GM21381 (cell line): Measurements from ENCODE around the gene PPP6R2.

Experiments
- ATAC-seq: cut with Tn5 transposase; IDR thresholded peaks from one replicate; pipeline ENCODE4 v1.9.1; 2021; ENCODE audit warnings: mild to moderate bottlenecking, moderate library complexity; ENCODE audit not compliant: unreplicated experiment

PPP6R2 gene

DNA sequence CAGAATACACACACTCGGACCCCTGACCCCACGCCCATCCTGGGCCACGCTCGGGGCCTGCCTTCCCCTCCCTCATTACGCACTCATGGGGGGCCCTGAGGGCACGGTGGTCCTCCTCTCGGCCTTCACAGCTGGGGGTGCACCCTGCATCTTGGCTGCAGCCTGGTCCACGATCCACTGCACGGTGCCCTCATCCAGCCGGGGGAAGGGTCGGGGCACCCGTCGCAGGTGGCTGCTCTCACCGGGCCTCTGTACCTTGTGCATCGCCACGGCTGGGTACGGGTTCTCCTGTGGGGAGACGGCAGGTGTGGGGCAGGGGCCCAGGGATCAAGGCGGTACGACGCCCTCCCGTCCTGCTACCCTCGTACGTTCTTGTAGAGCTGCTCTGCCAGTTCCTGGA lies 121.3 kb downstream of the PPP6R2 start:
- no peak for ATAC-seq

GRCh38 chr22:50465066-50465930 lies 122.2 kb downstream of the PPP6R2 start:
- no peak for ATAC-seq

DNA sequence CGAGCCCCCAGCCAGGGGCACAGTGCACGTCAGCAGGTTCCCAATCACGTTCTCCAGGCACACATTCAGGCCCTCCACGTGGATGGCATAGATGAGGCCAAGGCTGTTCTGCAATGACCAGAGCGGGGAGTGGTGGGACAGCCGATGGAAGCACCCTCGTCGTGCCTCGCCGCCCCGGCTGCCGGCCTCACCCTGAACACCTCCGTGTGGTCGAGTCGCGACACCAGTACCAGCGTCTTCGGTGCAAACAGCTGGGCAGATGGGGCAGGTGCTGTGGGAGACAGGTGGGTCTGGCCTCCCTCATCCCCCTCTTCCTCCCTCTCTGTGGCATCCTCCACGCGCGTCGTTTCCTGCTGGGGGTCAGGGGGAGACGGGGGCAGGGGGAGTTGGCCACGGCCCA lies 124.2 kb downstream of the PPP6R2 start:
- ATAC-seq = no peak

DNA sequence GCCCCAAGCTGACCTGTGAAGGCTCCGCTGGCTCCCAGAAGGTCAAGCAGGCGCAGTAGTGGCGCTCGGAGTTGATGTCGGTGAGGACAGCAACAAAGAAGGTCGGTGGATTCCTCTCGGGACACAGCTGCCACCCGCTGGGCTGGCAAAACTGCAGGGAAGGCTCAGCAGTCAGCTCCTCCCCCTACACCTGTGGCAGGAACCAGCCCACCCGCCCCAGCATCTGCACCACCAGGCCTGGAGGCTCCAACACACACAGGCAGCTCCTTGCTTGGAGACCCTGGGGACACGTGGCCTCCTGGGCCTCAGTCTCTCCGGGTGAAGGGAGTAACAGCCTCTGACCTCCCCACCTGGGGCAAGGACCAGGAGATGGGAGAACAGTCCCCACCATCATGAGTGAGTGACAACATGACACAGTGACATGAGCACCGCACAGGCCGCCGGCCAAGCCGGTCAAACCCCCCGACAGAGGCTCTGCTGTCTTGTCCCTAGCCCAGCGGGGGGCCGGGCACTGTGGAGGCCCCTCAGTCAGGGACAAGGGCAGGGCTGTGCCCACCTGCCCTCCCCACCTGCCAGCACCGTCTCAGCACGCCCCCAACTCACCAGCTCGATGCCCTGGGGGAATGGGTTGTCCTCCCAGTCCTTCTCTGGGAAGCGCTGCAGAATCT lies 124.8 kb downstream of the PPP6R2 start:
- no peak for ATAC-seq

GRCh38 chr22:50468626-50469025 lies 125.5 kb downstream of the PPP6R2 start:
- no peak for ATAC-seq

GRCh38 chr22:50469377-50470305 lies 126.5 kb downstream of the PPP6R2 start:
- ATAC-seq = peak; percentile 54

GRCh38 chr22:50470491-50470890 lies 127.4 kb downstream of the PPP6R2 start:
- ATAC-seq = no peak

DNA sequence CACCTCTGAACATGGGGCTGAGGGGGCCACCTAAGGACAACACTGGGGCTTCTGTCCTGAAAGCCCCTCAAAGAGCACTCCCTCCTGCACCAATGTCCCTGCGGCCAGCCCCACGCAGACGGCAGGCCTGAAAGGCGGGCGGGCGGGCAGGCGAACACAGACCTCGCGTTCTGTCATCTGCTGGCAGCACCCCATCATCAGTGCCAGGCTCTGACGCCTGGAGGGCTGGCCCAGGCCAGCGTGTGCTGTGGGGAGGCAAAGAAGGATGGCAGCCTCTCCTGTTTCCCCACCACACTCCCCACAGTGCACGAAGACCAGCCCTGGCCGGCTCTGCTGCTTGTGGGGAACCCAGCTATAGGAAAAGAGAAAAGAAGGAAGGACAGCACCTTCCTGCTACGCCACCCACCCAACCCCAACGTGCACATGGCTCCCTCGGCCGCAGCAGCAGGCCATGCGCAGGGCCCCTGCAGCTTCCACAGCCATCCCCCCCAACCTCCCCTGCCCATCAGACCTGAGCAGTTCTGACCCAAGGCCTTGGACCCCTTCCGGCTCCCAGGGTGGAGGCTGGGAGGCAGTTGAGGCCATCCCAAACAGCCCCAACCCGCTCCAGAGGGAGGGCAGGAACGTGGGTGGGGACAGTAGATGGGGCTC lies 128.2 kb downstream of the PPP6R2 start:
- no peak for ATAC-seq

DNA sequence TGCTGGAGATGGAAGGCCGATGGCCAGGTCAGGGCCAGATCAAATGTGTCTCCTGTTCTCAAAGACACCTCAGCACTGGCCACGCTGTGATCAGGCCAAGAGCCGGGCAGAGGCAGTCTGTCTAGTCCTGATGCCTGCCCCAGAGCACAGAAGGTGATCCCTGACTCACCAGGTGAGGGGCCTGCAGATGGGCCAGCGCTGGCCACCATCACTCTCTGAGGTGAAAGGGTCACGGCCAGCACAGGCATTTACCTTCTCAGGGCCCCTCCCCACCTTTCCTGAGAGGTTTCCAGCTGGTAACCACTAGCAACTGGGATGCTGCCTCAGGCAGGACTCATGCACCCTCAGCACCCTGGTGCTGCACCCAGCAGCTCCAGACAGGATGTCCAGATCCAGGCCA lies 128.8 kb downstream of the PPP6R2 start:
- no peak for ATAC-seq

- ATAC-seq = no peak
Measured at GRCh38 chr22:50473088-50473487, 130.0 kb downstream of the PPP6R2 start.

GRCh38 chr22:50473855-50474671 lies 130.9 kb downstream of the PPP6R2 start:
- no peak for ATAC-seq

- peak; percentile 67 for ATAC-seq
Measured at GRCh38 chr22:50474710-50475651, 131.9 kb downstream of the PPP6R2 start, which contains the start of gene SBF1. Gene SBF1, minus strand, starts transcription at chr22:50475035. Its CDS starts 195 bp downstream, at chr22:50474840.

GRCh38 chr22:50475652-50476002 lies 132.5 kb downstream of the PPP6R2 start:
- no peak for ATAC-seq

DNA sequence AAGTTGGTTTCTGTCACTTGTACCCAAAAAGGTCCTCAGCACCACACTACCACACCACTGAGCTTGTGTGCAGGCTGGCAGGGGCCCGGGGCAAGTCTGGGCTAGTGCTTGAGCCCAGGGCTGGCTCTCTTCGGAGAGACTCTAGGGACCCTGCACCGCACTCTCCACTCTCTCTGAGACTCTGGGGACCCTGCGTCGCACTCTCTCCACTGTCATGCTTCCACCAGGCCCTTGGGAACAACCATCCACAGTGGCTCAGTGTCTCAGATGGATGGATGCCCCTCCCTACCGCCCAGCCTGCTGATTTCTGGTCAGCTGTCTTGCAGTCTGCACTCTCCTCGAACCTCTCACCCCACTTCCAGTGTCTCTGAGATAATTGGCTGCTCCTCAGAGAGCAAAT lies 133.7 kb downstream of the PPP6R2 start:
- no peak for ATAC-seq

GRCh38 chr22:50477923-50478322 lies 134.8 kb downstream of the PPP6R2 start:
- no peak for ATAC-seq

DNA sequence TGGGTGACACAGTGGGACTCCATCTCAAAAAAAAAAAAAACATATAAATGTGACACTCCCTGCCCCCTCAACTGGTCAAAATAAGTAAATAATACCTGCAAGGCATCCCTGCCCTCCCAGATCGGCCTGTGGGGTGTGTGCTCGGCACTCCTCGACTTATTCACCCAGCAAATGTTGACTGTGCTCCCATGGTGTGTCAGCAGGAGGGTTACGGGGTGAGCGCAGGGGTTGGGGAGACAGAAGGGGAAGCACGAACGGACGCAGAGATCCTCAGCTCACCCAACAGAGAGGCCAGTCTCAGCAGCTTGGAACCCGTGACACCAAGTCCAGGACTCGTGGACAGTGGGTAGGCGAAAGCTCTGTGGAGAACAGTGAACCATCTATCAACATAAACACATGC lies 136.6 kb downstream of the PPP6R2 start:
- ATAC-seq = no peak

DNA sequence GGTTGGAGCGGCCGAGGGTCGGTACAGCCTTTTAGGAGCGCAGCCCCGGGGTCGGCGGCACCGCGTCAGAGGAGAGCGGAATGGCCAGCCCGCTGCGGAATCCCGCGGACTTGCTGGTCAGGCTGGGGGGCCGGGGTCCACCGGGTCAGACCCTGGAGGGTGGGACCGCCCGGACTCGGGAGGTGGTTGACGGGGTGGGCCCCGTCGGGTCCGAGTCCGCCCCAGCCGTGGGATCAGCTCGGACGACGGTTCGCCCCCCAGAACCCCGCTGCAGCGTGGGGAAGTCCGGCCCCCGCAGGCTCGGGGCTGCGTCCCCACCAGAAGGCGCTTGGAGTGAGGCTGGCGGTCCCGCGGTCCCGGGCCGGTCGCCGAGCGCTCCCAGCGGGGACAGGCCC lies 137.9 kb downstream of the PPP6R2 start:
- ATAC-seq = no peak

GRCh38 chr22:50481440-50482106 lies 138.4 kb downstream of the PPP6R2 start, which contains the start of gene ADM2:
Gene ADM2, plus strand, starts transcription at chr22:50481543. Its CDS starts 305 bp downstream, at chr22:50481848.
- no peak for ATAC-seq
